BE2C (cell line): ENCODE data around the gene ANO8. TPM values are rescaled to one million over a fixed set of nuclear protein-coding genes. Genes with fewer than 3 reads are reported as not detected.

ENCODE experiments used
- DNase-seq: peaks from one replicate; pipeline ENCODE4 v3.0.0-alpha.2; 2020
- H3K27me3 ChIP-seq: fragments of 250-450 bp; sonication (Bioruptor Pico); 2 replicates; pipeline ENCODE4 v1.5.1; 2020; ENCODE audit warnings: mild to moderate bottlenecking
- H3K36me3 ChIP-seq: fragments of 250-450 bp; sonication (Bioruptor Pico); 2 replicates; pipeline ENCODE4 v1.5.1; 2020; ENCODE audit warnings: mild to moderate bottlenecking
- H3K4me1 ChIP-seq: fragments of 250-450 bp; sonication (Bioruptor Pico); 2 replicates; pipeline ENCODE4 v1.5.1; 2020
- H3K4me3 ChIP-seq: 2 replicates; pipeline ENCODE4 v1.5.1; 2011; ENCODE audit warnings: low read depth, low read length
- H3K9me3 ChIP-seq: fragments of 250-450 bp; sonication (Bioruptor Pico); 2 replicates; pipeline ENCODE4 v1.5.1; 2020
- CTCF ChIP-seq: IDR thresholded peaks from 2 replicates; pipeline ENCODE4 v1.5.1; 2012; ENCODE audit warnings: mild to moderate bottlenecking, low read depth, low read length
- polyA plus RNA-seq: library from polyadenylated mRNA; unstranded; fragments of >200 nt; gene quantifications from one replicate; pipeline ENCODE4 v1.2.1, GENCODE V29; 2012; ENCODE audit warnings: low read depth, missing spikeins; ENCODE audit not compliant: insufficient read length, insufficient read depth

ANO8 gene
- polyA plus RNA-seq: 26.7 TPM

DNA sequence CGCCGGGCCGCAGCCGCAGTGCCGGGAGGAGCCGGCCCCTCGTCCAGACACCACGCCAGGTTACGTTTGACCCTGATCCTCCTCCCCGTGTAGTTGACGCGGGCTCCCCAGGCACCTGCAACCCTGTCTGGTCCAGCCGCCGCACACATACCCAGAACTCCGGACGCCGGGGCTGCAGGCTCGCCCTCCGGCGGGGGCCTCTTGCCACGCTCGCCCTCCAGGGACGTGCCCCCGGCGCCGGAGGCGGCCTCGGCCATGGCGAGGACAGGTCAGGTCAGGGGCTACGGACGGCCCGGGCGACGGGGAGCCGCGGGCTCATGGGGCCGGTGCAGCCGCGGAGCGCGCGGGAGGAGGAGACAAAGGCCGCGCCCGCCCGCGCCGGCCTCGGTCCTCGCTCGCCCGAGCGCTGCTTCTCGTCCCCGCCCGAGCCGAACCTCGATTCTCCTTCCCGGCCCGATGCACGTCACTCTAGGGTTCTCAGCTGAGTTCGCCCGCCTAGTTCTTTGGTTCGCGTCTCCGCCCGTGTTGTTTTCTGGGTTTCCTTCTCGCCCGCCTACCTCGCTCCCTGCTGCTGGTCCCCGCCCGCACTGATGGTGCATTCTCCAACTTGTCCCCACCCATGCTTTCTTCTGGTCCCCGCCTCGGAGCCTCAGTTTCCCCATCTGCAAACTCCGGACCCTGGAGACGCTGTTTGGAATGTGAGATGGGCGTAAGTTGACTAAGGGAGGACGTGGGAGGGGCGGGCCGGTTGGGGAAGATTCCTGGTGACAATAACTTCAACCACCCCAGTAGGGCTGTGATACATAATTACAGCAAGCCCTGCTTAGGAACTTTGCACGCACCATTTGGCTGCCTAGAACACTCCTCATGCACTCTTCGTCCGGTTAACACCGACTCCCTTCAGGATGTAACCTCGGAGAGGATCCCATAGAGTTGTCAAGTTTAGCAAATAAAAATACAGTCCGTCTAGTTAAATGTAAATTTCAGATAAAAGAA, at the start of gene ANO8:
Gene ANO8 (minus strand): TSS at position 442 of the 996 bp plus-strand sequence. CDS start 185 bp downstream, at position 257.
- no peaks in the 10 kb centered on the region; the same call in 1 of the 2 replicates for H3K36me3 ChIP-seq
- peak within 1 kb of the TSS; percentile 74 for H3K4me3 ChIP-seq
- no peaks in the 10 kb centered on the region; the same call in 1 of the 2 replicates for H3K4me1 ChIP-seq
- H3K9me3 ChIP-seq: no peaks in the 10 kb centered on the region
- H3K27me3 ChIP-seq: no peaks in the 10 kb centered on the region
- TF ChIP-seq CTCF: no peak
- DNase-seq: peak; percentile 96

DNA sequence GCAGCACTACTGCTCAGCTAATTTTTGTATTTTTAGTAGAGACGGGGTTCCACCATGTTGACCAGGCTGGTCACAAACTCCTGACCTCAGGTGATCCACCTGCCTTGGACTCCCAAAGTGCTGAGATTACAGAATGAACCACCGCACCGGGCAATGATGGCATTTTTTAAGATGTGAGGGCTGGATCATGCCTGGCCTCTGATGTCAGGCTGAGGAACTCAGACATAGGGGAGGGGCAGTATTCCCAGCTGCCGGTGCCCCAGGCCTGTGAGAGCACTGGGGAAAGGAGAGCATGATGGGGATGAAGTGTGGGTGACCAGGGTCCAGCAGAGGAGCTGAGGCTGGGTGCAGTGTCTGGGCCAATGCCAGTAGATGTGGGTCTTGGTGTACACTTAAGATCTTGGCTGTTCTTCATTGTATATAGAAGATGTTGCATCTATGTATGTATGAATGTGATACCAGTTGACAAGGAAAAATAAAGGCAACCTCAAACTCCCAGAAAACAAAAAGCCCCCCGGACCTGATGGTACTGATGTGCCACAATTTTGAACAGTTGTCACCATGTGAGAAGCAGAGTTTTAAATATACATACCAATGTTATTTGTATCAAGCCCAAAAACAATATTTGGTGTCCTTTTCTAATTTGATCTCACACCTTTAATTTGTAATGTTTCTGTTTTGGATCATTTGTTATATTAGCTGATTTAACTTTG, 45.9 kb upstream of the ANO8 start:
- H3K4me1 ChIP-seq: no peaks in the 10 kb centered on the region
- H3K4me3 ChIP-seq: no peak overlapping the region
- no peak for DNase-seq
- H3K27me3 ChIP-seq: no peaks in the 10 kb centered on the region
- no peaks in the 10 kb centered on the region for H3K36me3 ChIP-seq
- H3K9me3 ChIP-seq: no peaks in the 10 kb centered on the region
- TF ChIP-seq CTCF: no peak

GRCh38 chr19:17379221-17379631, 44.6 kb upstream of the ANO8 start:
- no peaks in the 10 kb centered on the region for H3K36me3 ChIP-seq
- H3K4me1 ChIP-seq: no peaks in the 10 kb centered on the region
- H3K4me3 ChIP-seq: no peak overlapping the region
- no peaks in the 10 kb centered on the region for H3K27me3 ChIP-seq
- H3K9me3 ChIP-seq: no peaks in the 10 kb centered on the region
- TF ChIP-seq CTCF: no peak
- peak; percentile 24 for DNase-seq

DNA sequence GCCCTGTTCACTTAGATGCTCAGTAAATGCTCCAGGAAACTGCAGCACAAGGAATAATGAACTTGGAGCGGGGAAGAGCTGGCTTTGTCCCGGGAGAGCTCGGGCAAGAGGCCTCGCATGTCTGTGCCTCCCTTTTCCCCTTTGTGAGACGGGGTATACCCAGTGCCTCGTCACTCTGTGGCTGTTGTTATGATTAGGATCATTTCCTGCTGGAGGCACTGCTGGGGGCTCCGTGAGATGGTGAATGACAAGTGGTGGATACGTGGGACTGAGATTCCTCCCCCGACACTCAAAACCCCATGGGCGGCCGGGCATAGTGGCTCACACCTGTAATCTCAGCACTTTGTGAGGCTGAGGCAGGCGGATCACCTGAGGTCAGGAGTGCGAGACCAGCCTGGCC, 43.6 kb upstream of the ANO8 start:
- Histone ChIP-seq H3K4me1 (no peaks in the 10 kb centered on the region), H3K27me3 (no peaks in the 10 kb centered on the region), H3K9me3 (no peaks in the 10 kb centered on the region), H3K36me3 (no peaks in the 10 kb centered on the region), H3K4me3 (no peak overlapping the region)
- DNase-seq: no peak
- no peak for TF ChIP-seq CTCF

DNA sequence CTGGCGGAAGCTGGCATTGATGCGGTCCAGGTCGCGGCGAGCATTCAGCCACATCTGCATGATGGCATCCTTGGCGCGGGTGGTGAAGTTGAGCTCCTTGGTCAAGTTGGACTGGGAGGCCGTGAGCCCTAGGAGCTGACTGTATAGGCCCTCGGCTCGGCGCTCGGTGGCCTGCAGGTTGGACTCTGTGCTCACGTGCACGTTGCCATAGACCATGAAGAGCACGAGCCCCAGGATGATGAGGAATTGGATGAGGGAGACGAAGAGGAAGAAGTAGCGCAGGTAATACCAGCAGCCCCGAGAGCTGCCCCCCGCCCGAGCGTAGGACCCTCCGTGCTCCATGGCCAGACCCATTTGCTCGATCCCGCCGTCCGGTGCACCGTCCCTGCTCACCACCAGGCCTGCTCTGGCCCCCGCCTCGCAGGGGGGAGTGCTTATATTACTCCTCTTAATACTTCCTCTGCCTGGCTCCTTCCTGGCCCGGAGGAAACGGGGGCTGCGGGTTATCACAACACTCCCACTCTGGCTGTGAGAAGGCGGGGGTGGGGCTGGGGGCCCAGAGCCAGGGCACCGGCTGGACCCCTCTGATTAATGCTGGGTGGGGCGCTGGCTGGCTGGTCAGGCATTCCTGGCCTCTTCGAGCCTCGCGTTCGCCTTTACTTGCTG, 42.4 kb upstream of the ANO8 start, which contains the start of gene PLVAP:
Gene PLVAP (minus strand): TSS at position 408 of the 666 bp plus-strand sequence. CDS start 54 bp downstream, at position 354.
- H3K9me3 ChIP-seq: no peaks in the 10 kb centered on the region
- H3K4me1 ChIP-seq: no peaks in the 10 kb centered on the region
- no peaks in the 10 kb centered on the region for H3K27me3 ChIP-seq
- no peak for DNase-seq
- H3K4me3 ChIP-seq: no peak within 1 kb of the TSS
- H3K36me3 ChIP-seq: no peaks in the 10 kb centered on the region
- TF ChIP-seq CTCF: no peak
